Measurements from ENCODE around the gene INCENP.
A peak's percentile ranks its signal among the peaks of the same experiment; 100 is the strongest.
"Not testable (repeated sequence)": the region's sequence is repeated elsewhere in the genome, so short reads cannot be mapped to it uniquely, and the experiment has no call there.

Gene INCENP

DNA sequence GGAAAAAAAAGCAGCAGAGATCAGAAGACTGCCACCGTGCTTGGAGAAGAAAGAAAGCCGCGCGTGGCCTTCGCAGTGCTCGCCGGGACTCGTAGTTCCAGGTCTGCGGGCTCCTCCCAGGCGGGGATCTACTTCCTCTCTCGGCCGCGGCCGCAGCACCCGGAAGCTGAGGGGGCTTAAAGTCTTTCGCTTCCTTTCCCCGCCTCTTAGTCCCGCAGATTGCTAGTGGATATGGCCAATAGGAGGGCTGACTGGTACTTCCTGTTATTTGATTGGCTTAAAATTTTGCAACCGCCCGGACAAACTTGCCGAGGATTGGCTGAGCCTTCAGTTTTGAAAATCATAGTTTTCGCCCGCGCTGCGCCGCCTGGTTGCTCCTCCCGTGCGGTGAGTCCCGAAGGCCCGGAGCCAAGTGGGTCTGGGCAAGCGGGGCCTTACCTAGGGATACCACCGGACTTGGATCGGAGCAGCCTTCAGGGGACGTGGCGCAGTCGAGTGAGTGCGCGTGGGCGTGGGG lies at the start of gene INCENP:
INCENP (plus strand) TSS at position 343 of the 517 bp plus-strand sequence. CDS start 4,151 bp downstream, outside the sequence.
- TF ChIP-seq, protein P1, sequence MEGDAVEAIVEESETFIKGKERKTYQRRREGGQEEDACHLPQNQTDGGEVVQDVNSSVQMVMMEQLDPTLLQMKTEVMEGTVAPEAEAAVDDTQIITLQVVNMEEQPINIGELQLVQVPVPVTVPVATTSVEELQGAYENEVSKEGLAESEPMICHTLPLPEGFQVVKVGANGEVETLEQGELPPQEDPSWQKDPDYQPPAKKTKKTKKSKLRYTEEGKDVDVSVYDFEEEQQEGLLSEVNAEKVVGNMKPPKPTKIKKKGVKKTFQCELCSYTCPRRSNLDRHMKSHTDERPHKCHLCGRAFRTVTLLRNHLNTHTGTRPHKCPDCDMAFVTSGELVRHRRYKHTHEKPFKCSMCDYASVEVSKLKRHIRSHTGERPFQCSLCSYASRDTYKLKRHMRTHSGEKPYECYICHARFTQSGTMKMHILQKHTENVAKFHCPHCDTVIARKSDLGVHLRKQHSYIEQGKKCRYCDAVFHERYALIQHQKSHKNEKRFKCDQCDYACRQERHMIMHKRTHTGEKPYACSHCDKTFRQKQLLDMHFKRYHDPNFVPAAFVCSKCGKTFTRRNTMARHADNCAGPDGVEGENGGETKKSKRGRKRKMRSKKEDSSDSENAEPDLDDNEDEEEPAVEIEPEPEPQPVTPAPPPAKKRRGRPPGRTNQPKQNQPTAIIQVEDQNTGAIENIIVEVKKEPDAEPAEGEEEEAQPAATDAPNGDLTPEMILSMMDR (IDR thresholded peaks at IDR 0.05; ENCODE audit: low read depth, low read length, missing control alignments), result no peak
- DNase-seq (ENCODE audit: low read depth), result peak; percentile 97
- peak within 1 kb of the TSS; percentile 98 for H3K4me3 ChIP-seq (ENCODE audit: low read depth, low read length)
- in situ Hi-C loops (cut with HindIII; ENCODE audit: low sequenced_read_pairs), result no loop called here

DNA sequence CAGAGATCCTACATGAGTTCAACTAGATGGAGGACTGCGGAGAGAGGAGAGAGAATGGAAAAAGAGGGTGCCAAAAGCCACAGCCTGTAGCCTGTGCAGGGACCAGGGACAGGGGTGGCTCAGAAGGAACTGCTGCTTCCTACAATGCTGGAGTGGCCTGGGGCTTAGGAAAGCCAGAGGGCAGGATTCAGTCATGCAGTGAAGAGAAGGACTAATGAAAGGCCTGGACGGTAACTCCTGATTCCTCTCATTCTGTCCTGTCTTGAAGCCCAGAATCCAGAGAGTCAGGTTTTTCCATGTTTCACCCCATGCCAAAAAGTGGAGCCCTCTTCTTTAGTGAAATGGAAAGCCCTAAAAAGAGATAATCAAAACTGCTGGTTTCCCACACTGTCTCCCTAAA lies 48.4 kb upstream of the INCENP start:
- in situ Hi-C loops (cut with HindIII; ENCODE audit: low sequenced_read_pairs), result no loop called here
- TF ChIP-seq, protein P1 (IDR thresholded peaks at IDR 0.05; ENCODE audit: low read depth, low read length, missing control alignments), result no peak
- no peak for DNase-seq (ENCODE audit: low read depth)
- no peak overlapping the region for H3K4me3 ChIP-seq (ENCODE audit: low read depth, low read length)

DNA sequence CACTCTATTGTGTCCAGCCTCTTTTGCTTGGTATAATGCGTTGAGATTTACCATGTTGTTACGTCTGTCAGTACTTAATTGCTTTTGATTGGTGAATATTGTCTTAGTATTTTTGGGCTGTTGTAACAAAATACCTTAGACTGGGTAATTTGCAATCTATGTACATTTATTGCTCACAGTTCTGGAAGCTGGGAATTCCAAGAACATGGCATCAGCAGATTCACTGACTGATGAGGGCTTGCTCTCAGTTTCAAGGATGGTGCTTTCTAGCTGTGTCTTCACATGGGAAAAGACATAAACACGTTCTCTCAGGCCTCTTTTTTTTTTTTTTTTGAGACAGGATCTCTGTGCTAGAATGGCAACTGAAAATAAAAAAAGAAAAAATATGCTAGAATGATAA lies 46.7 kb upstream of the INCENP start:
- no peak for DNase-seq (ENCODE audit: low read depth)
- in situ Hi-C loops (cut with HindIII; ENCODE audit: low sequenced_read_pairs), result no loop called here
- TF ChIP-seq, protein P1 (IDR thresholded peaks at IDR 0.05; ENCODE audit: low read depth, low read length, missing control alignments), result no peak
- H3K4me3 ChIP-seq (ENCODE audit: low read depth, low read length), result no peak overlapping the region

DNA sequence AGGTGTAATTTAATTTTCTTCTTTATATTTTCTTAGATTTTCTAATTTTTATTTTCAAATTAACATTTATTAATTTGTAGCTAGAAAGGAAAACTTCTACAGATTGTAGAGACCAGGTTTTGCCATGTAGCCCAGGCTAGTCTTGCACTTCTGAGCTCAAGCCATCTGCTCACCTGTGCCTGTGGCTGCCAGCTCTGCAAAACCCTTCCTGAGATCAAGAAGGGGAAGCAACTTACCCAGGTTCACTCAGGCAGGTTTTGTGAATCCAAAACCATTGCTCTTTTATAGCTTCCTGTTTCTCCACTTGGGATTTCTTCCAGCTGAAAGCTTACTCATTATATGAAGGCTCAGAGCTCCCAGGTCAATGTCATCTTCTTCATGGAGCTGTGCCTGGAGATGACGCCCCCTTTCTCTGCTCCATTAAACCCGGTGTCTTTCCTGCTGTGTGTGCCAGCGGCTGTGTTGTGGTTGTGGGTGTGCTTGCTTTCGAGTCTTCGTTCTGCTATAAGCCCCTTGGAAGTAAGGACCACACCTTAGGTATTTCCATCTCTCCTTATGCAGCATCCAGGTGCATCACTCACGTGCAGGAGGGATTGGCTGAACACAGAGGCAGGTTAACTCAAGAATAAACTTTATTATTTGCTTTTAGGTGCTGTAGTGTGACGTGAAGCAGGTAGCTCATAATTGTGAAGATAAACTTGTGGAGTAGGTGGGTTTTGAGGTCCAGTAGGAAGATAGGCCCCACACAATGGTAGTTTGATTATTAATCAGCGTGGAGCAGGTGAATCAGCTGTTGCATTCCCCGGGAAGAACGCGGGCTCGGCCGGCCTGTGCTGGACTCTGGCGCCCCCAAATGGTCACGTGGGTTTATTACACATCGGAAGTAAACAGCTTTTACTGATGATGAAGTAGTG lies 42.2 kb upstream of the INCENP start:
- TF ChIP-seq, protein P1 (IDR thresholded peaks at IDR 0.05; ENCODE audit: low read depth, low read length, missing control alignments), result peak; percentile 80
- peak; percentile 34 for DNase-seq (ENCODE audit: low read depth)
- H3K4me3 ChIP-seq (ENCODE audit: low read depth, low read length), result no peak overlapping the region
- in situ Hi-C loops (cut with HindIII; ENCODE audit: low sequenced_read_pairs), result no loop called here

DNA sequence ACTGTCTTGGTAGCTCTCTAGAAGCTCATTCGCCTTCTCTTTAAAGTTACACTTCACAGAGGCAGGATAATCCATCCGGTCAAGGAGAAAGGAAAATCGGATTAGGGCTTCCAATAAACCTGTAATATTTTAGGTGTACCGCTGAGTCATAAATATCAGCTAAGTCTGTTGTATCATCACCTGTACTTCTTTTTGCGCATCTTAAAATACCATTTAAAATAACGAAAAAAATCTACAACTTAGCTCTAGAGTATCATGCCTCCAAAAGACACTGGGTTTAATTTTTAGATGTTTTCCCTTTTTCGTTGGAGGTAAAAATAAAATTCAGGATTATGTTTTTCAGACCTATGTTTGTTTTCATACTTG lies 41.5 kb upstream of the INCENP start:
- TF ChIP-seq, protein P1 (IDR thresholded peaks at IDR 0.05; ENCODE audit: low read depth, low read length, missing control alignments), result no peak
- no peak overlapping the region for H3K4me3 ChIP-seq (ENCODE audit: low read depth, low read length)
- in situ Hi-C loops (cut with HindIII; ENCODE audit: low sequenced_read_pairs), result no loop called here
- no peak for DNase-seq (ENCODE audit: low read depth)

DNA sequence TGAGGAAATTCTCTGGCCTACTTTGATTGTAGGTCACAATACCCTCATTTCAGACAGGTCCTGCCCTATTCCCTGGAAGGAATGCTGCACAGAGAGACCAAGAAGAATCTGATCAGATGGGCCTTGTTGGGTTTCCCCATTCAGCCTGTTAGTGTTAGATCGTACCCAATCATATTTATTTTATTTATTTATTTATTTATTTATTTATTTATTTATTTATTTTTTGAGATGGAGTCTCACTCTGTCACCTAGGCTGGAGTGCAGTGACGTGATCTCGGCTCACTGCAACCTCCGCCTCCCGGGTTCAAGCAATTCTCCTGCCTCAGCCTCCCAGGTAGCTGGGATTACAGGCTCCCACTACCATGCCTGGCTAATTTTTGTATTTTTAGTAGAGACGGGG lies 39.0 kb upstream of the INCENP start:
- H3K4me3 ChIP-seq (ENCODE audit: low read depth, low read length); in situ Hi-C loops (cut with HindIII; ENCODE audit: low sequenced_read_pairs); DNase-seq (ENCODE audit: low read depth): not testable (repeated sequence)

DNA sequence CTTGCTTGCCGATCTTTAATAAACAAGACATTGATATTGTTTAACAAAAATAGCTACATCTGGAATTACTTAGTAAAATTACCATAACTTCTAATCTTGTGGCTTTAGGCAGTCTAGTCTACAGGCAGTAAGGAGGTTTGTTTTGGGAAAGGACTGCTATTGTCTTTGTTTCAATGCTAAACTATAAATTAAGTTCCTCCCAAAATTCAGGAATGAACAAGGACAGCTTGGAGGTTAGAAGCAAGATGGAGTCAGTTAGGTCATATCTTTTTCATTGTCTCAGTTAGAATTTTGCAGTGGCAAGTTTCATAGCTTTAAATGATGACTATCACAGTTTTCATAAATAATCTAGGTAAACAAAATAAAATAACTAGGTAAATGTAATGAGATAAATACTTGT lies 36.1 kb upstream of the INCENP start:
- TF ChIP-seq, protein P1 (IDR thresholded peaks at IDR 0.05; ENCODE audit: low read depth, low read length, missing control alignments), result no peak

More for the DNA sequence above, 36.1 kb upstream of the INCENP start:
- no peak for DNase-seq (ENCODE audit: low read depth)
- H3K4me3 ChIP-seq (ENCODE audit: low read depth, low read length), result no peak overlapping the region
- in situ Hi-C loops (cut with HindIII; ENCODE audit: low sequenced_read_pairs), result no loop called here
